KBM-7 (cell line): ENCODE measurements around the gene PLXDC2.
"Not testable (repeated sequence)": the region's sequence is repeated elsewhere in the genome, so short reads cannot be mapped to it uniquely, and the experiment has no call there.

ENCODE experiments used
- DNase-seq: peaks from one replicate; pipeline ENCODE4 v3.0.0-alpha.2; 2015
- in situ Hi-C: fragments of 300-500 bp; cut with MboI; formaldehyde crosslinking; loops from 2 replicates; pipeline ENCODE4 v1.14.3; 2020; ENCODE audit warnings: low sequenced_read_pairs, low pct_unique_long_range_greater_than_20kb, mixed read lengths

The PLXDC2 gene

GRCh38 chr10:19999431-19999830 is 183.2 kb downstream of the PLXDC2 start:
- in situ Hi-C loops: no loop called here

GRCh38 chr10:20002026-20002425 is 185.8 kb downstream of the PLXDC2 start:
- in situ Hi-C loops, DNase-seq: not testable (repeated sequence)

More at GRCh38 chr10:19999431-19999830, 183.2 kb downstream of the PLXDC2 start:
- DNase-seq: no peak

DNA sequence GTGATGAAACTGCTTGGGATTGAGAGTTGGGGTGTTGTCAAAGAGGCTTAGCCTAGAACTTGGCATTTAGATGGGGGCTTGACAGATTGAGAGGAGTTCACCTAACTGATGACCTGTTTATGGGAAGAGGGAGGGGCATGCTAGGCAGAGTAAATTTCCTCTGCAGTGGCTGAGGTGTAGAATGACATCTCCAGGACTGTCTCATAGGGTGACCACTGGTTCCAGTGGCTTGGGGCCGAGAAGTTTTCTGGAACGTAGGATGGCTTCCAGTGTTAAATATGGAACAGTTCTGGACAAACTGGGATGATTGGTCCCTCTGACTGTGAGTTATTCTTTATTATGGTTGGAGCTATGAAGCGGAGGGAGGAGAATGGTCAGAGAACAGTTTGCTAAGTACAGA is 186.4 kb downstream of the PLXDC2 start:
- in situ Hi-C loops: no loop called here

GRCh38 chr10:20004087-20004523 is 187.9 kb downstream of the PLXDC2 start:
- in situ Hi-C loops: no loop called here
- no peak for DNase-seq

More for the DNA sequence above, 186.4 kb downstream of the PLXDC2 start:
- no peak for DNase-seq

- in situ Hi-C loops: no loop called here
- DNase-seq: no peak
These were observed 189.4 kb downstream of the PLXDC2 start for GRCh38 chr10:20005638-20006037.

DNA sequence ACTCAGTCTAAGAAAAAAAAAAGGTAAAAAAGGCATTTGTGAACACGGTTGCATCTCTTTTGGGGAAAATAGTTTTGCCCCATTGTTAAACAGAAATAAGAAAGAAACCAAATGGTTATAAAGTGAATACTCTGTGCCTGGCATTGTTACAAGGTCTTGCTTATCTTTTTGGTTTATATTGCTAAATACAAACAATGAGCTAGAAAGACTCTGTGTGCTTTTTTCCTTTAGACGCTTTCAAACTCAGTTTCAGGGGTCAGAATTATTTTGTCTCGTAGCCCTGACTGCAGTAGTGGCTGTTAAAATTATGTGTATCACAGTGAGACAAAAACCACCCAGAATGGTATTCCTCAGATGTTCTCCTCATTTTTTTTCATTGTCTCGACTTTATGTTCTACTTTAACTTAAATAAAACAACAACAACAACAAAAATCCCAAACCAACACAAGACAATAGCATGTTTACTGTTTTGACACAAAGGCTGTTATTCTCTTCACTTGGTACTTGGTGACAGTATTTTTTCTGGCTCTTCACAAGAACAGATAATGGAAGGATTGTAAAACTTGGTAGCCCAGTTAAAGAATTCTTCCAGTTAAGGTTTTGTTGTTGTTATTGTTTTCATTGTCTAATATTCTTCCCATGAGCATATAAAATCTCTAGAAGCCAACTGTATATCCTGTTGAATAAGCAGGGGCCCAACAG is 190.1 kb downstream of the PLXDC2 start:
- in situ Hi-C loops: no loop called here
- no peak for DNase-seq

DNA sequence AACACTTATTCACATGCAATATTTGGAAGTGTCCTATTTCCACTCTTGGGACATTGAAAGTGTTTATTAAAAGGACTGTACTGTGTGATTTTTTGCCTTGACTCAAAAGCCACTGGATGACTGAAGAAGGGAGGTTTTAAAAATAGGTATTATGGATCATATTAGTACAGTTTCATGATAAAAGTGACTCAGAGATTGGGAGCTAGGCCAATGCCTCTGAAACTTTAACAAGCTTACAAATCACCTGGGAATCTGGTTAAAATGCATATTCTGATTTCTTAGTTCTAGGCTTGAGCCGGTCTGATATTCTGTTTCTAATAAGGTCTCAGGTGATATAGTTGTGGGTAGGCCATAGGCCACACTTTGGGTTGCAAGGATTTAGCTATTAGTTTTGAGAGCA is 191.2 kb downstream of the PLXDC2 start:
- in situ Hi-C loops: no loop called here

DNA sequence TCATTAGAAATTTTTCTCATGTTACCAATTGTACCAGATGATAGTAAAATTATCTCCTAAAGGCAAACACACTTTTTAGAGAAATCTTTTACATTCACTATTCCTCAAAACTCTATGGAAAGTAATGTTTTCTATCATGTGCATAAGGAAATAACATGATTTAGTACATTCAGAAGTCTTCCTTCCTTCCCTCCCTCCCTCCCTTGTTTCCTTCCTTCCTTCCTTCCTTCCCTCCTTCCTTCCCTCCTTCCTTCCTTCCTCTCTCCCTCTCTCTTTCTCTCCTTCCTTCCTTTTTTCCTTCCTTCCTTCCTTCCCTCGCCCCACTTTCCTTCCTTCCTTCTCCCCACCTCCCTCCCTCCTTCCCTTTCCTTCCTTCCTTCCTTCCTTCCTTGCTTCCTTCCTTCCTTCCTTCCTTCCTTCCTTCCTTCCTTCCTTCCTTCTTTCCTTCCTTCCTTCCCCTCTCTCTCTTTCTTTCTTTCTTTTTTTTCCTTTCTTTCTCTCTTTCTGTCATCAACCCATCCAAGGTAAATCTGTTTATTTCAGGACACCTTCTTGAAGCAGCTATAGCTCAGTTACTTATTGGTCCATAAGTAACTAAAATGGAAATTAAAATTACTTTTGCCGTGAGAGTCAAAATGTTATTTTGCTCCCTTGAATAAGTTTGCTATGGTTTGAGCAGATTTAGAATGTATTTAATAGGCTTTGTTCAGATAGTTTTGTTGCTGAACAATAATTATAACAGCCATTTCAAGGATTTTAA is 197.9 kb downstream of the PLXDC2 start:
- DNase-seq: no peak
- in situ Hi-C loops: no loop called here

More for the DNA sequence above, 191.2 kb downstream of the PLXDC2 start:
- no peak for DNase-seq

DNA sequence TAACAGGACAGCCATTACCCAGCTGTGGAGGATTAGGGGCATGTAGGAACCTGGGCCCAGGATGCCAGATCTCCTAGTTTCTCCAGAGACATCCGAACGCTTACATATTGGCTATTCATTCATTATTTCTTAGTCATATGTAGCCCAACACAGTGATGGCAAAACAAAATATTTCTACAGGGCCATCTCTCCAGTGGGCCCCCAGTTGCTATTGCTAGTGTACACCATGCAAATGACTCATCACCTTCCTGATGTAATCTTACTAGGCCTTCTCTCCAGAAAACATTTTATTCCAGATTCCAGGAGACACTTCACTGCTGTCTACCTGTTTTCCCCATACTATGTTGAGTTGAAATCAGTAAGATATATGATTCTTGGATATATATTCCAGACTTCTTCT is 201.7 kb downstream of the PLXDC2 start:
- no peak for DNase-seq
- in situ Hi-C loops: no loop called here

DNA sequence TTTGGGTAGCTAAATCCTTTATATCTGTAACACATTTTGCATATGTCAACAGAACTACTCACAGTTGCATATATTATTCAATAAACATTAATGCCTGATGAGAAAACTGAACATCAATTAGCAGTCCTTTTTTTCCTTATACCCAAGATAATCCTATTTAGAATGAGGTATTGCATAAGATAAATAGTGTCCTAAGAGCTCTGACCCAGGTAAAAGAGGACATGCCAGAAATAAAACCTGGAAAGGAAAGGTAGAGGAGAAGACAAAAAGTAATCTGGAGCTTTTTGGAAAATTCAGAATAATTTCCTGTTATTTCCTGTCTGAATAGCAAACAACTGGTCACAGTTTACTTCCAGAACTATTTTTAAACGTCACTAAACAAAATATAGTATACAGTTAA is 204.4 kb downstream of the PLXDC2 start:
- no peak for DNase-seq
- in situ Hi-C loops: no loop called here

DNA sequence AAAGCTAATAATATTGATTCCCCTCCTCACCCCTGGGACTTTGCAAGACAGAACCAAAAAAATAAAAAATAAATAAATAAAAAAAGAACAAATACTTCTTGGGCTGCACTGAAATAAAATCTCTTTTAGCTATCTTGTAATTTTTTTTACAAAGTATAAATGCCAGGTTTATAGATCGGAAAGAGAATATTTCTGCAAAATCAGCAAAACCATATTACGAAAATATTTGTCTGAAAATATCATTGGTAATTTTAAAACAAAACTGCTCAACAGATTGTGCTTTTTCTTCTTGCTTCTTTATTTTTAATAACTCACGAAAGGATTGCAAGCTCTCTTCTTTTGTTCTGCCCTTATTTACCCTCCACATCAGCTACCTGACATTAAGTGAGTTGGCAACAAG is 213.3 kb downstream of the PLXDC2 start:
- in situ Hi-C loops: no loop called here

GRCh38 chr10:20033476-20033875 is 217.2 kb downstream of the PLXDC2 start:
- in situ Hi-C loops: no loop called here
- no peak for DNase-seq

More for the DNA sequence above, 213.3 kb downstream of the PLXDC2 start:
- no peak for DNase-seq

DNA sequence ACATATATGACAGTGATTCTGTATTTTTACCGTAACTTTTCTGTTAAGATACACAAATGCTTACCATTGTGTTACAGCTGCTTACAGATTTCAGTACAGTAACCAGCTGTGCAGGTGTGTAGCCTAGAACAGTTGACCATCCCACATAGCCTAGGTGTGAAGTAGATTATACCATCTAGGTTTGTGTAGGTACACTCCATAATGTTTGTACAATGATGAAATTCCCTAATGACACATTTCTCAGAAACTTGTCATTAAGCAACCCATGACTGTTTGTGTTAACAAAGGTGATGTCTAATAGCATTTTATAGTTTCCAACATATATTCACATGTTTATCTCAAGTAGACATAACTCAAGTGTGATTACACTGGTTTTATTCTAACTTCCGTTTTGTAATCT is 218.5 kb downstream of the PLXDC2 start:
- in situ Hi-C loops: no loop called here
- DNase-seq: no peak

DNA sequence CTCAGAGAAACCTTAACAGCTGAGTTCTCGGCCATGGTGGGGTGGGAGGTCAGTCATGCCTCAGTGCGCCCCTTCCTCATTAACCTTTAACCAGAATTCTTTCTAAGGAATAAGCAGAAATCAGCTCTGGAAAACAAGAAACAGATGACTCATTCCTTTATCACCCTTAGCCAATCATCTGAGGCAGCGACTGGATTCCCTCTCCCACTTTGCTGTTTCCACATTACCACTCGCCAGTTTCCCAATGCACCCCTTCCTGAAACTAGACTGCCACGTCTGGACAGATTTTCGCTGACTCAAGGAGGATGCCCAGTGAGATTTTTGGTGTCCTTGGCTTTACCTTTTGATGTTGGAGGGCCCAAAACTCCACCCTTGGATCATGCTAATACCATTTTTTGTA is 223.8 kb downstream of the PLXDC2 start:
- in situ Hi-C loops: no loop called here
- no peak for DNase-seq

DNA sequence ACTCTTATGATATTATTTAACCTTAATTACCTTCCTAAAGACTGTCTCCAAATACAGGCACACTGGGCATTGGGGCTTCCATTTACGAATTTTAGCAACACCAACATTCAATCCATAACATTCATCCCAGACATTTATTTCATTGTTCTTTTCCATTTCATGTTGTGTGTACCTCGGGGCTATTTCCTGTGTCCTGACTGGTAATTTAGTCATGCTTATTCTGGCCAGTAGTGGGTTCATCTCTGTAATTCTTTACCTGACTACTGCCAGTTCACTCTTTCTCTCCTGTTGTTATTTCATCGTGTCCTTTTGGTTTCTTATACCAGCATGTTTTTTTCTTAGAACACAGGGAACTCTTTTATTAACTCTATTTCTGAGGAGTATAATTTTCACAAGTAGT is 225.7 kb downstream of the PLXDC2 start:
- no peak for DNase-seq
- in situ Hi-C loops: no loop called here

DNA sequence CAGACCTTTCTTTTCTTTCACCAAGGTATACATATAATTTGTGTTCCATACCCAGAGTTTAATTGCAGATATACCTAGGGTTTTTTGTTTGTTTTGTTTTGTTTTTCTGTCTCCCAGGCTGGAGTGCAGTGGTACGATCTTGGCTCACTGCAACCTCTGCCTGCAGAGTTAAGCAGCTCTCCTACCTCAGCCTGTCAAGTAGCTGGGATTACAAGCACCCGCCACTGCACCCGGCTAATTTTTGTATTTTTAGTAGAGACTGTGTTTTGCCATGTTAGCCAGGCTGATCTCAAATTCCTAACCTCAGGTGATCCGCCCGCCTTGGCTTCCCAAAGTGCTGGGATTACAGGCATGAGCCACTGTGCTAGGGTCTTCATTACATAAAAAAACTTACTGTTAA is 228.9 kb downstream of the PLXDC2 start:
- DNase-seq, in situ Hi-C loops: not testable (repeated sequence)

DNA sequence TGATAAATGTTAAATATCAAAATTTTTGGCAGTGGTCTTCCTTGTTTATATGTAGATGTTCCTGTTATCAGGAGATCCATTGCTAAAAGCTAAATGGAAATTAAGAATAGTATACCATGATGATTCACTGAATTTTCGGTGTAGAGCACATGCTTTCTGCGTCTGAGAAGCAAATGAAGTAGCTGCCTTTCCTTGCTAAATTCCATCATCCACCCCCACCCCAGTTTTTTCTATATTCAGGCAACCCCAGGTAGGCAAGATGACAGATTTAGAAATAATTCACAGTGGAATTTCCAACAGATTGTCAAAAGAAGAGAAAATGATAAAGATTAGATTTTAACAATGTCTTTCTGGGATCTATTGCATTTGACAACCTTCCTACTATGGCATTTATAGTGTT is 231.9 kb downstream of the PLXDC2 start:
- in situ Hi-C loops: no loop called here
- no peak for DNase-seq

DNA sequence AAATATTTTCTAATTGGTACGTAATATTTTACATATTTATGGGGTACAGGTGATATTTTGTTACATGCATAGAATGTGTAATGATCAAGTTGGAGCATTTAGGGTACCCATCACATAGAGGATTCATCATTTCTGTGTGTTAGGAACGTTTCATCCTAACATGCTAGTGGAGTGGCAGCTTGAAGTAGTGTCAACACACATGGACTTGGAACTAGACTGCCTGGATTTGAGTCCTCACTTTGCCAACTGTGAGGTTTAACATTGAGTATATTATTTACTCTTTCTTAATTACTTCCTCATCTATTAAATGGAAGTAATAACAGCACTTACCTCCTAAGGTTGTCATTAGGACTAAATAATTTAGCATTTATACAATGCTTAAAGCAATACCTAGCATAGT is 241.9 kb downstream of the PLXDC2 start:
- in situ Hi-C loops: no loop called here
- DNase-seq: no peak

- DNase-seq: no peak
- in situ Hi-C loops: no loop called here
These were observed 243.0 kb downstream of the PLXDC2 start for GRCh38 chr10:20059084-20059835.

DNA sequence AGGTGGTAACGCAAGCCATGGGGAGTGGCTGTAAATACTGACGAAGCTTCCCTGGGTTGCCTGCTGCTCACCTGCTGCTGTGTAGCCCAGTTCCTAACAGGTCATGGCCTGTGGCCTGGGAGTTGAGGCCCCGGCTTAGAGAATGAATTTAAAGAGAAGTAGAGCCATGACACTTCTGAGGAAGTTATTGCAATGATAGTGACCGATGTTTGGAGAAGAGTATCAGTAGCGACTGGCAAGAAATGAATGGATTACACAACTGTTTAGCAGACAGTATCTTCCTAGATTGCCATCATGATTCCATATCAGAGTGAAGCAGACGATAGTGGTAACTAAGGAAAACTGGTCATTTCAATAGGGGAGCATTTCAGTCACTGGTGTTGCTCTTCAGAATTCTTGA is 249.6 kb downstream of the PLXDC2 start:
- in situ Hi-C loops: no loop called here
- DNase-seq: no peak
